Neuronal stem cell (in vitro differentiated cells): ENCODE measurements around the gene PARP3.
A peak's percentile ranks its signal among the peaks of the same experiment; 100 is the strongest.

Experiments
- DNase-seq: peaks from one replicate; pipeline ENCODE4 v3.0.0-alpha.2; 2013; ENCODE audit warnings: low spot score
- H2AFZ ChIP-seq: one replicate; pipeline ENCODE4 v1.6.1; 2013; ENCODE audit warnings: mild to moderate bottlenecking, low read length, inconsistent platforms
- H2AK5ac ChIP-seq: 2 replicates; pipeline ENCODE4 v1.6.1; 2013; ENCODE audit warnings: low read depth, mild to moderate bottlenecking, inconsistent platforms, low read length, moderate library complexity, mixed read lengths
- H2BK120ac ChIP-seq: 2 replicates; pipeline ENCODE4 v1.6.1; 2013; ENCODE audit warnings: low read depth, mild to moderate bottlenecking, inconsistent platforms, low read length, moderate library complexity, mixed read lengths
- H2BK12ac ChIP-seq: one replicate; pipeline ENCODE4 v1.6.1; 2013; ENCODE audit warnings: low read length, inconsistent platforms
- H2BK15ac ChIP-seq: 2 replicates; pipeline ENCODE4 v1.6.1; 2013; ENCODE audit warnings: mild to moderate bottlenecking, low read length, inconsistent platforms, mixed read lengths
- H2BK5ac ChIP-seq: one replicate; pipeline ENCODE4 v1.6.1; 2013; ENCODE audit warnings: inconsistent platforms, mild to moderate bottlenecking, low read length, moderate library complexity
- H3K14ac ChIP-seq: one replicate; pipeline ENCODE4 v1.6.1; 2013; ENCODE audit warnings: low read length, inconsistent platforms
- H3K18ac ChIP-seq: 2 replicates; pipeline ENCODE4 v1.6.1; 2013; ENCODE audit warnings: low read length, inconsistent platforms
- H3K23ac ChIP-seq: 2 replicates; pipeline ENCODE4 v1.6.1; 2013; ENCODE audit warnings: low read depth, mild to moderate bottlenecking, mixed read lengths, low read length, inconsistent platforms; ENCODE audit not compliant: poor library complexity
- H3K27ac ChIP-seq: replicated peaks from 3 replicates; pipeline ENCODE4 v1.5.1; 2013; ENCODE audit warnings: low read length, inconsistent platforms
- H3K27me3 ChIP-seq, 3 experiments: 2 replicates each; pipeline ENCODE4 v1.6.1; 2013; ENCODE audit warnings: low read length in 3 of 3, mild to moderate bottlenecking in 2 of 3, inconsistent platforms in 1 of 3, low read depth in 1 of 3, mixed read lengths in 1 of 3, moderate library complexity in 1 of 3; ENCODE audit not compliant: control insufficient read depth in 3 of 3, insufficient read depth in 3 of 3
- H3K36me3 ChIP-seq, 2 donors: replicated peaks in 1 of 2; 2 replicates each; pipeline ENCODE4 v1.6.1; 2013; ENCODE audit warnings: low read length in 2 of 2; ENCODE audit not compliant: control insufficient read depth in 2 of 2, insufficient read depth in 2 of 2
- H3K4ac ChIP-seq: 2 replicates; pipeline ENCODE4 v1.6.1; 2013; ENCODE audit warnings: inconsistent platforms, mild to moderate bottlenecking, low read length, moderate library complexity
- H3K4me1 ChIP-seq, 2 donors: 1 replicate in 1 of 2; 2 replicates in 1 of 2; pipeline ENCODE4 v1.6.1; 2013; ENCODE audit warnings: low read length in 2 of 2, low read depth in 1 of 2; ENCODE audit not compliant: control insufficient read depth in 2 of 2, insufficient read depth in 1 of 2
- H3K4me2 ChIP-seq: one replicate; pipeline ENCODE4 v1.6.1; 2013; ENCODE audit warnings: mild to moderate bottlenecking, low read length, inconsistent platforms; ENCODE audit not compliant: insufficient read depth, poor library complexity, severe bottlenecking
- H3K4me3 ChIP-seq, 2 donors: 2 replicates each; pipeline ENCODE4 v1.5.1; 2013; ENCODE audit warnings: low read length in 2 of 2, mild to moderate bottlenecking in 2 of 2, inconsistent platforms in 1 of 2, moderate library complexity in 1 of 2
- H3K79me1 ChIP-seq: one replicate; pipeline ENCODE4 v1.6.1; 2013; ENCODE audit warnings: low read depth, mild to moderate bottlenecking, inconsistent platforms, low read length, moderate library complexity
- H3K9ac ChIP-seq: one replicate; pipeline ENCODE4 v1.6.1; 2013; ENCODE audit warnings: mild to moderate bottlenecking, low read depth, low read length, inconsistent platforms; ENCODE audit not compliant: poor library complexity
- H3K9me3 ChIP-seq, 2 donors: replicated peaks in 1 of 2; 2 replicates each; pipeline versions ENCODE3 to v1.6.1; 2013; ENCODE audit warnings: low read length in 2 of 2, mild to moderate bottlenecking in 2 of 2, inconsistent platforms in 1 of 2, low read depth in 1 of 2, mixed read lengths in 1 of 2, moderate library complexity in 1 of 2; ENCODE audit not compliant: control insufficient read depth in 2 of 2, insufficient read depth in 1 of 2
- H4K8ac ChIP-seq: one replicate; pipeline ENCODE4 v1.6.1; 2013; ENCODE audit warnings: low read depth, mild to moderate bottlenecking, inconsistent platforms, low read length, moderate library complexity
- H4K91ac ChIP-seq: one replicate; pipeline ENCODE4 v1.6.1; 2013; ENCODE audit warnings: low read length, low read depth, mild to moderate bottlenecking, inconsistent platforms; ENCODE audit not compliant: poor library complexity
- WGBS, 2 donors: extraction: QIAGEN DNeasy Blood & Tissue Kit; methylation state at CpG; one replicate each; pipeline ENCODE4 v1.1.7; 2013; ENCODE audit warnings: missing lambda C conversion rate in 2 of 2, mixed read lengths in 1 of 2; ENCODE audit not compliant: insufficient read length in 2 of 2, insufficient replicate concordance in 1 of 2; ENCODE audit errors: extremely low coverage in 2 of 2; 5-methylcytosine and 5-hydroxymethylcytosine counted together

PARP3 gene

DNA sequence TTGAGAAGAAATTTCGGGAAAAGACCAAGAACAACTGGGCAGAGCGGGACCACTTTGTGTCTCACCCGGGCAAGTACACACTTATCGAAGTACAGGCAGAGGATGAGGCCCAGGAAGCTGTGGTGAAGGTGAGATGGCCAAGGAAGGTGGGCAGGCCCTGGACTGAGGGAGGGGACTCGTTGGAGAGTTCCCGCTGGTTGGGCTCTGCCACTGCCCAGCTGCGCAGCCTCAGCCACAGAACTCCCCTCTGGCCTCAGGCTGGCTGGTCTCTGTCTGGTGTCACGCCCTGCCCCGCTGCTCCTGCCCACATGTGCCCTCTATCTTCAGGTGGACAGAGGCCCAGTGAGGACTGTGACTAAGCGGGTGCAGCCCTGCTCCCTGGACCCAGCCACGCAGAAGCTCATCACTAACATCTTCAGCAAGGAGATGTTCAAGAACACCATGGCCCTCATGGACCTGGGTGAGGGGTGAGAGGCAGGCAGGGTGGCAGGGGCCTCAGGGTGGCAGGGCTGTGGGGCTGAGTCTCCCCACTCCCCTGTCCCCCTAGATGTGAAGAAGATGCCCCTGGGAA, 2.4 kb downstream of the PARP3 start:
- peaks cover 0 to 2% (median 0%) of the 10 kb centered on the region in 3 experiments for H3K27me3 ChIP-seq
- no CpG with 5 or more reads among the region's 11 CpGs for WGBS, 2 donors
- H2BK120ac ChIP-seq = no peak overlapping the region
- H3K23ac ChIP-seq = peak overlapping the region; percentile 10
- no peak overlapping the region for H4K8ac ChIP-seq
- H2AFZ ChIP-seq = no peak overlapping the region
- H3K4me3 ChIP-seq = no peak overlapping the region
- peak overlapping the region; percentile 56 for H2BK5ac ChIP-seq
- peaks cover 7% of the 10 kb centered on the region in 2 donors for H3K4me1 ChIP-seq
- no peak overlapping the region for H3K14ac ChIP-seq
- no peak overlapping the region for H3K27ac ChIP-seq
- no peak for DNase-seq
- H3K9ac ChIP-seq = peak overlapping the region; percentile 2
- no peak overlapping the region for H2BK12ac ChIP-seq
- H2BK15ac ChIP-seq = peak overlapping the region; percentile 30
- no peak overlapping the region for H3K18ac ChIP-seq
- H3K36me3 ChIP-seq = no peaks in the 10 kb centered on the region
- H3K79me1 ChIP-seq = peaks cover 2% of the 10 kb centered on the region
- peak overlapping the region; percentile 56 for H4K91ac ChIP-seq
- H2AK5ac ChIP-seq = peak overlapping the region; percentile 71
- no peak overlapping the region for H3K4me2 ChIP-seq
- peaks cover 0 to 3% of the 10 kb centered on the region in 2 donors for H3K9me3 ChIP-seq
- no peak overlapping the region for H3K4ac ChIP-seq

DNA sequence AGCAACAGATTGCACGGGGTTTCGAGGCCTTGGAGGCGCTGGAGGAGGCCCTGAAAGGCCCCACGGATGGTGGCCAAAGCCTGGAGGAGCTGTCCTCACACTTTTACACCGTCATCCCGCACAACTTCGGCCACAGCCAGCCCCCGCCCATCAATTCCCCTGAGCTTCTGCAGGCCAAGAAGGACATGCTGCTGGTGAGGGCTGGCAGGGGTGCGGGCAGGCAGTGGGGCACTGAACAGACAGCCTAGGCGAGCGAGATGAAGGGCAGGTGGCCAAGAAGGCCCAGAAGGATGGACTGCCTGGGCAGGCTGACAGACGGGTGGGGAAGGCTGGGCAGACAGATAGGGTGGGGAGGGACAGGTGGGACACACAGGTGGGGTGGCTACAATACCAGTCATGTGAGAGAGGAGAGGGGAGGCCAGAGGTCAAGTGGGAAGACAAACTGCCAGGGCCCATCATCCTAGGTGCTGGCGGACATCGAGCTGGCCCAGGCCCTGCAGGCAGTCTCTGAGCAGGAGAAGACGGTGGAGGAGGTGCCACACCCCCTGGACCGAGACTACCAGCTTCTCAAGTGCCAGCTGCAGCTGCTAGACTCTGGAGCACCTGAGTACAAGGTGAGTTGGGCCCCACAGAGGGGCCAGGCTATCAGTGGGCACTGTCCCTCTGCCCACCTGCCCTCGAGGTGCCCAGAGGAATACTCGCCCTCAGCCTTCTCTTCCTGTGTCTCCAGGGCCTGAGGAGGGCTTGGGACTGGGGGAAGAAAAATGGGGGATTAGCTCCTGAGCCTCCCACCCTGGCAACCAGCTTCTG, 3.1 kb downstream of the PARP3 start:
- DNase-seq = no peak
- Histone ChIP-seq H2AFZ (no peak overlapping the region), H3K9ac (peak overlapping the region; percentile 72), H2BK5ac (no peak overlapping the region), H3K4me1 (peaks cover 7% of the 10 kb centered on the region in 2 donors), H3K4ac (no peak overlapping the region), H2AK5ac (peak overlapping the region; percentile 71), H4K91ac (no peak overlapping the region), H3K14ac (no peak overlapping the region), H2BK15ac (peak overlapping the region; percentile 27), H3K4me3 (no peak overlapping the region), H3K18ac (no peak overlapping the region), H2BK120ac (no peak overlapping the region), H3K36me3 (no peaks in the 10 kb centered on the region), H3K23ac (no peak overlapping the region), H3K27ac (no peak overlapping the region), H3K79me1 (peaks cover 2% of the 10 kb centered on the region), H2BK12ac (peak overlapping the region; percentile 32), H3K4me2 (no peak overlapping the region), H4K8ac (no peak overlapping the region), H3K27me3 (peaks cover 0 to 2% (median 0%) of the 10 kb centered on the region in 3 experiments), H3K9me3 (peaks cover 0 to 3% of the 10 kb centered on the region in 2 donors)
- no CpG with 5 or more reads among the region's 18 CpGs for WGBS, 2 donors

DNA sequence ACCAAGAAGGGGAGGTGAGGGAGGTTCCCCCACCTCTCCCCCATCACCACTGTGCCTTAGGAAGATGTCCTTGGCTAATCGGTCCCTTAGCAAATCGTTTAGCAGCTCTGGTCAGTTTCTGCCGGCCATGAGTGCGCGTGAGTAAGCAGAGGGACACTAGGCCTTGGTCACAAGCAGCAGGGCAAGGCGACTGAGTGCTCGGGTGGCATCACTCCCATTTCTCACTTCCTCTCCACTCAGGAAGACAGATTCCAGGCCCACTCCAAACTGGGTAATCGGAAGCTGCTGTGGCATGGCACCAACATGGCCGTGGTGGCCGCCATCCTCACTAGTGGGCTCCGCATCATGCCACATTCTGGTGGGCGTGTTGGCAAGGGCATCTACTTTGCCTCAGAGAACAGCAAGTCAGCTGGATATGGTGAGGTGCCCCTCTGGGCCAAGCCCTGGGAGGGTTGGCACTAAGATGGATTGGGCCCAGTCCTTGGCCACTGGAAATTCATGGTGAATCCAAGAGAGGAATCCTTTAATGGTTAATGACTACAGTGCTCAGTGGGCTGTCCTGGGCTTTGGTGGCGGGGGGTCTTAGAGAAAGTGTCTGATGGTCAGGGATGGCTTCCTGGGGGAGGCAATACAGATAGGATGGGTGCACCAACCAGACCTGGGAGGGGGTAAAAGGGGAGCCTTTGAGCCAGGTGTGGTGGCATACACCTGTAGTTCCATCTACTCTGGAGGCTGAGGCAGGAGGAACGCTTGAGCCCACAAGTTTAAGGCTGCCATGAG, 4.0 kb downstream of the PARP3 start:
- H3K14ac ChIP-seq = no peak overlapping the region

More for the DNA sequence above, 4.0 kb downstream of the PARP3 start:
- Histone ChIP-seq H3K27ac (no peak overlapping the region), H3K4ac (no peak overlapping the region), H3K9me3 (peaks cover 0 to 3% of the 10 kb centered on the region in 2 donors), H2BK5ac (no peak overlapping the region), H2BK15ac (peak overlapping the region; percentile 1), H2BK12ac (peak overlapping the region; percentile 84), H3K36me3 (no peaks in the 10 kb centered on the region), H2BK120ac (no peak overlapping the region), H3K18ac (no peak overlapping the region), H3K9ac (peak overlapping the region; percentile 24), H2AK5ac (peak overlapping the region; percentile 32), H3K4me2 (no peak overlapping the region), H4K91ac (no peak overlapping the region), H3K4me3 (peak overlapping the region in 1 of 2 donors; percentile 24), H2AFZ (no peak overlapping the region), H3K27me3 (peaks cover 0 to 2% (median 0%) of the 10 kb centered on the region in 3 experiments), H3K23ac (no peak overlapping the region), H4K8ac (no peak overlapping the region), H3K79me1 (peaks cover 2% of the 10 kb centered on the region), H3K4me1 (peaks cover 4 to 7% of the 10 kb centered on the region in 2 donors)
- no CpG with 5 or more reads among the region's 14 CpGs for WGBS, 2 donors
- no peak for DNase-seq
